NCI-H82 treated with DMSO at 0.1 percent for 48 hours (cell line): ENCODE measurements around the gene SYNGR4.
"Not testable (repeated sequence)": the region's sequence is repeated elsewhere in the genome, so short reads cannot be mapped to it uniquely, and the experiment has no call there.

Experiments used
- DNase-seq: peaks from one replicate; lab custom pipeline; 2025; ENCODE audit not compliant: unreplicated experiment; lab: John Stamatoyannopoulos, UW

SYNGR4 gene

GRCh38 chr19:48363810-48364597 lies at the start of gene SYNGR4, which contains the start of gene TMEM143:
SYNGR4 (plus strand) TSS chr19:48364367; CDS start chr19:48365843, 1,476 bp downstream.
TMEM143 (minus strand) TSS chr19:48363940; CDS start chr19:48363920, 20 bp downstream.
- DNase-seq, result peak; percentile 98

- DNase-seq, result no peak
Observed at GRCh38 chr19:48315712-48316111, 48.5 kb upstream of the SYNGR4 start.

- DNase-seq, result not testable (repeated sequence)
Observed at GRCh38 chr19:48317708-48317960, 46.5 kb upstream of the SYNGR4 start.

GRCh38 chr19:48318286-48318987 lies 45.7 kb upstream of the SYNGR4 start:
- no peak for DNase-seq

GRCh38 chr19:48319647-48320541 lies 44.3 kb upstream of the SYNGR4 start:
- peak; percentile 42 for DNase-seq

- DNase-seq, result peak; percentile 98
Observed at GRCh38 chr19:48321372-48321621, 42.9 kb upstream of the SYNGR4 start.

- peak; percentile 92 for DNase-seq
Observed at GRCh38 chr19:48321622-48322591, 42.3 kb upstream of the SYNGR4 start.

- peak; percentile 70 for DNase-seq
Observed at GRCh38 chr19:48325265-48325910, 38.8 kb upstream of the SYNGR4 start, which contains the start of gene EMP3. EMP3 (plus strand) TSS chr19:48325552; CDS start chr19:48326845, 1,293 bp downstream.

- no peak for DNase-seq
Observed at GRCh38 chr19:48329167-48329891, 34.8 kb upstream of the SYNGR4 start.

GRCh38 chr19:48330012-48330681 lies 34.0 kb upstream of the SYNGR4 start:
- peak; percentile 92 for DNase-seq

- no peak for DNase-seq
Observed at GRCh38 chr19:48332351-48332661, 31.9 kb upstream of the SYNGR4 start.

GRCh38 chr19:48332662-48333466 lies 31.3 kb upstream of the SYNGR4 start:
- DNase-seq, result peak; percentile 99

- DNase-seq, result peak; percentile 72
Observed at GRCh38 chr19:48333467-48334384, 30.4 kb upstream of the SYNGR4 start.

- DNase-seq, result no peak
Observed at GRCh38 chr19:48338253-48338755, 25.9 kb upstream of the SYNGR4 start.

GRCh38 chr19:48338802-48339503 lies 25.2 kb upstream of the SYNGR4 start:
- no peak for DNase-seq

GRCh38 chr19:48340995-48341394 lies 23.2 kb upstream of the SYNGR4 start:
- no peak for DNase-seq
